Sigmoid colon (tissue), 7 donors: ENCODE measurements around the gene BTNL3. TPM values are rescaled to one million over a fixed set of nuclear protein-coding genes. Genes with fewer than 3 reads are reported as not detected.

ENCODE experiments used
- DNase-seq: peaks from one replicate; pipeline ENCODE4 v3.0.0-alpha.2; 2019
- H3K27ac ChIP-seq, 4 donors: fragments of 200-600 bp; sonication (generic); one replicate each; pipeline ENCODE4 v1.5.1; 2016 to 2019; ENCODE audit warnings: mild to moderate bottlenecking in 1 of 4
- H3K27me3 ChIP-seq, 3 donors: fragments of 200-600 bp; sonication (generic); one replicate each; pipeline ENCODE4 v1.5.1; 2019; ENCODE audit warnings: mild to moderate bottlenecking in 1 of 3
- H3K36me3 ChIP-seq, 4 donors: fragments of 200-600 bp; sonication (generic); one replicate each; pipeline ENCODE4 v1.5.1; 2016 to 2019
- H3K4me1 ChIP-seq, 4 donors: fragments of 200-600 bp; sonication (generic); one replicate each; pipeline ENCODE4 v1.5.1; 2017 to 2019
- H3K4me3 ChIP-seq, 4 donors: fragments of 200-600 bp; sonication (generic); one replicate each; pipeline ENCODE4 v1.5.1; 2017 to 2019; ENCODE audit warnings: mild to moderate bottlenecking in 2 of 4, moderate library complexity in 1 of 4
- H3K9me3 ChIP-seq, 4 donors: fragments of 200-600 bp in 3 of 4; sonication (generic) in 3 of 4; one replicate each; pipeline versions ENCODE4 v1.5.1 to v1.6.1; 2013 to 2019
- EP300 ChIP-seq, 4 donors: sonication (generic); formaldehyde crosslinking; IDR thresholded peaks; one replicate each; pipeline ENCODE4 v1.6.1; 2017; ENCODE audit warnings: antibody characterized with exemption in 4 of 4
- POLR2A ChIP-seq, 2 donors: fragments of 450-650 bp; IDR thresholded peaks; one replicate each; pipeline ENCODE4 v1.6.1; 2016; ENCODE audit warnings: antibody characterized with exemption in 2 of 2, mild to moderate bottlenecking in 2 of 2, moderate library complexity in 2 of 2
- POLR2AphosphoS5 ChIP-seq, 4 donors: sonication (generic); formaldehyde crosslinking; IDR thresholded peaks; one replicate each; pipeline ENCODE4 v1.6.1; 2017; ENCODE audit warnings: antibody characterized with exemption in 4 of 4
- WGBS, 2 donors: extraction: QIAGEN DNeasy Blood & Tissue Kit; methylation state at CpG; one replicate each; pipeline ENCODE4 v1.1.7; 2013; 5-methylcytosine and 5-hydroxymethylcytosine counted together
- intact Hi-C: fragments of 100-400 bp; cut with DNase I; formaldehyde crosslinking; loops from one replicate; pipeline ENCODE4 v1.15.1; 2023
- polyA plus RNA-seq, 3 donors: library from polyadenylated mRNA; stranded (reverse); fragments of 200-250 nt; gene quantifications; one replicate each; pipeline ENCODE4 v1.2.3, GENCODE V29; 2013
- total RNA-seq, 4 donors: library from RNA; depleted of rRNA; stranded (reverse); fragments of >200 nt; gene quantifications; one replicate each; pipeline ENCODE4 v1.1.0, GENCODE V29; 2016
- TF ChIP-seq, protein P1 (sequence below), 4 experiments: fragments of 450-650 bp in 3 of 4; fragments of 200-600 bp in 1 of 4; IDR thresholded peaks; one replicate each; pipeline ENCODE4 v1.5.1; 2016 to 2019; ENCODE audit warnings: antibody characterized with exemption in 4 of 4, mild to moderate bottlenecking in 3 of 4, moderate library complexity in 2 of 4
- donor health status: healthy with polysubstance abuse.
- donor health status: Bipolar disorder and iron deficiency.
- donor health status: healthy.

BTNL3 gene
- total and polyA plus RNA-seq, 7 donors, result 0.36 to 25.6 (median 18.1) TPM; not detected in 3

DNA sequence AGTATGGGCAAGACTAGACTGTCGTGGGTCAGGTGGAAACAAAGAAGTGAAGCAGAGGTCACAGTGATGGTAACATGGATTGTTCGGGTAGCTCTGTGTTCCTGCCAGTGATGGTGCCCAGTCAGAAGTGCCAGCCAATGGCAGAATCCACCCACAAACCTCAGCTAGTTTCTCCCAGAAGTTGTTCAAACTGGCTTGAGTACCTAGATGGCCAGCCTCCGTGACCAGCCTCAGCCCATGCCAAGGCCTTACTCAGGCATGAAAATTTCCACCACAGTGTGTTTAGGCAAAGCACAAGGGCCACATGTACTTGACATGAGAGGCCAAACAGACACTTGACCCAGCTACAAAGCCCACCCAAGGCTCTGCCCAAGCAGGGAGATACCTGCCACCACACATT is 32.0 kb downstream of the BTNL3 start:
- no peak for TF ChIP-seq POLR2AphosphoS5 (IDR thresholded peaks at IDR 0.05)
- no peak for TF ChIP-seq EP300 (IDR thresholded peaks at IDR 0.05)
- TF ChIP-seq, protein P1, sequence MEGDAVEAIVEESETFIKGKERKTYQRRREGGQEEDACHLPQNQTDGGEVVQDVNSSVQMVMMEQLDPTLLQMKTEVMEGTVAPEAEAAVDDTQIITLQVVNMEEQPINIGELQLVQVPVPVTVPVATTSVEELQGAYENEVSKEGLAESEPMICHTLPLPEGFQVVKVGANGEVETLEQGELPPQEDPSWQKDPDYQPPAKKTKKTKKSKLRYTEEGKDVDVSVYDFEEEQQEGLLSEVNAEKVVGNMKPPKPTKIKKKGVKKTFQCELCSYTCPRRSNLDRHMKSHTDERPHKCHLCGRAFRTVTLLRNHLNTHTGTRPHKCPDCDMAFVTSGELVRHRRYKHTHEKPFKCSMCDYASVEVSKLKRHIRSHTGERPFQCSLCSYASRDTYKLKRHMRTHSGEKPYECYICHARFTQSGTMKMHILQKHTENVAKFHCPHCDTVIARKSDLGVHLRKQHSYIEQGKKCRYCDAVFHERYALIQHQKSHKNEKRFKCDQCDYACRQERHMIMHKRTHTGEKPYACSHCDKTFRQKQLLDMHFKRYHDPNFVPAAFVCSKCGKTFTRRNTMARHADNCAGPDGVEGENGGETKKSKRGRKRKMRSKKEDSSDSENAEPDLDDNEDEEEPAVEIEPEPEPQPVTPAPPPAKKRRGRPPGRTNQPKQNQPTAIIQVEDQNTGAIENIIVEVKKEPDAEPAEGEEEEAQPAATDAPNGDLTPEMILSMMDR (IDR thresholded peaks at IDR 0.05), result no peak
- TF ChIP-seq POLR2A (IDR thresholded peaks at IDR 0.05), result no peak
- Histone ChIP-seq H3K27ac (no peak overlapping the region), H3K27me3 (no peaks in the 10 kb centered on the region), H3K4me1 (no peaks in the 10 kb centered on the region), H3K36me3 (no peaks in the 10 kb centered on the region), H3K4me3 (no peak overlapping the region), H3K9me3 (peaks cover 0 to 10% (median 6%) of the 10 kb centered on the region in 4 donors)
- DNase-seq, result no peak
- intact Hi-C loops, result no loop called here
- 86 to 87% methylated on average over 3 of the region's 3 CpGs for WGBS, 2 donors

DNA sequence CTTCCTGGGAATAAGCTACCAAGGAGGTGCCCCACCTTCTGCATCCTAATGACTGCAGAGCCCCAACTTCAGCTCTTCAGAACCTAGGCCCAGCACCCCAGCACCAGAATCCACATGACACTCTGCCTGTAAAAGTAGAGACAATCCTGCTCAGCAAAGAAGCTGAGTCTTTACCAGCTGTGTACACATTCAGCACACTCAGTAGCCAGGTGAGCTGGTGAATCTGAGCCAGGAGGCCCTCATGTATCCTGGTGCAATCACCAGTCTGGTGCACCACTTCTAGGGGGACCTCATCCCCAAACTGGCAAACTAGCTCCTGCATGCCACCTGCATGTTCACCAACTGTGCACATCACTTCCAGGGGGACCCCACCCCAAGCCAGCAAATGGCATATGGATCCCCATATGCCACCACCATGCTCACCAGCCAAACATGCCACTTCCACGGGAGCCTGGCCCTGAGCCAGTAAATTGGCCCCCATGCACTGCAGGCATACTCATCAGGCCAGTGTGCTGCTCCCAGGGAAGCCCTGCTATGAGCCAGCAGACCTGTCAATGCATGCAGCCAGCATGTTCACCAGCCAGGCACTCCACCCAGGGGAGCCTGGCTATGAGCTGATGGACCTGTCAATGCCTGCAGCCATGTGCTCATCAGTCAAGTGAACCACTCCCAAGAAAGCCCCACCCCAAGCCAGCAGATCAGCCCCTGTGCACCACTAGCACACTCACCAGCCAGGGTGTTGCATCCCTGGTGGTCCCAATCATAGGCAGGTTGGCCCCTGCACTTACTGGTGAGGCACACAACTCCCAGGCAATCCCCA is 35.8 kb downstream of the BTNL3 start:
- H3K4me1 ChIP-seq, result no peaks in the 10 kb centered on the region
- intact Hi-C loops, result no loop called here
- peaks cover 0 to 12% (median 6%) of the 10 kb centered on the region in 4 donors for H3K9me3 ChIP-seq
- no peaks in the 10 kb centered on the region for H3K27me3 ChIP-seq
- H3K36me3 ChIP-seq, result no peaks in the 10 kb centered on the region
- TF ChIP-seq, protein P1 (IDR thresholded peaks at IDR 0.05), result no peak
- TF ChIP-seq EP300 (IDR thresholded peaks at IDR 0.05) (no peak), POLR2A (IDR thresholded peaks at IDR 0.05) (no peak), POLR2AphosphoS5 (IDR thresholded peaks at IDR 0.05) (no peak)
- no peak for DNase-seq
- no peak overlapping the region for H3K4me3 ChIP-seq
- H3K27ac ChIP-seq, result no peak overlapping the region
- WGBS, 2 donors, result 70 to 73% methylated on average over 1 of the region's 1 CpG

DNA sequence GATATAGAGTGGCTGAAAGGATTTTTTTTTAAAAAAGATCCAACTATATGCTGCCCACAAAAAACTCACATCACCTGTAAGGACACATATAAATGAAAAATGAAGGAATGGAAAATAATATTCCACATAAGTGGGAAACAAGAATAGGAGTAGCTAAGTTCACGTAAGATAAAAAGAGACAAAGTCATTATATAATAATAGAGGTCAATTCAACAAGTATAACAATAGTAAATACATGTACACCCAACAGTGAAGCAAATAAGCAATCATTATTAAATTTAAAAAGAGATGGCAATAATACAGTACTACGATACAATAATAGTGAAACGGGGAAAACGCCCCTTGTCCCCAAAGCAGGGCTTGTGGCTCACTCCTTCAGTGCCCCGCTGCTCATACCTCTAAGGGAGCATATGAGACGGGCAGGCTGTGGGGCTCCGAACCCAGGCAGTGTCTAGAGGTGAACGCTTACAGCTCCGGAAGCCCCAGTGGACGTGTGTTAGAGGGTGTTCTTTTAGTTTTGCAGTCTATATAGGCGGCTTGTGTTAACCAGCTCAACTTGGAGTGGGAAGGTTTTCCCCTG is 38.9 kb downstream of the BTNL3 start:
- Histone ChIP-seq H3K9me3 (peaks cover 0 to 11% (median 3%) of the 10 kb centered on the region in 4 donors), H3K36me3 (no peaks in the 10 kb centered on the region), H3K4me1 (no peaks in the 10 kb centered on the region), H3K27ac (no peak overlapping the region), H3K27me3 (peaks cover 0 to 4% (median 0%) of the 10 kb centered on the region in 3 donors), H3K4me3 (no peak overlapping the region)
- intact Hi-C loops, result no loop called here
- 71 to 91% methylated on average over 11 of the region's 11 CpGs for WGBS, 2 donors
- DNase-seq, result no peak
- TF ChIP-seq POLR2A (IDR thresholded peaks at IDR 0.05), result no peak
- TF ChIP-seq, protein P1 (IDR thresholded peaks at IDR 0.05), result no peak
- TF ChIP-seq EP300 (IDR thresholded peaks at IDR 0.05), result no peak
- no peak for TF ChIP-seq POLR2AphosphoS5 (IDR thresholded peaks at IDR 0.05)

DNA sequence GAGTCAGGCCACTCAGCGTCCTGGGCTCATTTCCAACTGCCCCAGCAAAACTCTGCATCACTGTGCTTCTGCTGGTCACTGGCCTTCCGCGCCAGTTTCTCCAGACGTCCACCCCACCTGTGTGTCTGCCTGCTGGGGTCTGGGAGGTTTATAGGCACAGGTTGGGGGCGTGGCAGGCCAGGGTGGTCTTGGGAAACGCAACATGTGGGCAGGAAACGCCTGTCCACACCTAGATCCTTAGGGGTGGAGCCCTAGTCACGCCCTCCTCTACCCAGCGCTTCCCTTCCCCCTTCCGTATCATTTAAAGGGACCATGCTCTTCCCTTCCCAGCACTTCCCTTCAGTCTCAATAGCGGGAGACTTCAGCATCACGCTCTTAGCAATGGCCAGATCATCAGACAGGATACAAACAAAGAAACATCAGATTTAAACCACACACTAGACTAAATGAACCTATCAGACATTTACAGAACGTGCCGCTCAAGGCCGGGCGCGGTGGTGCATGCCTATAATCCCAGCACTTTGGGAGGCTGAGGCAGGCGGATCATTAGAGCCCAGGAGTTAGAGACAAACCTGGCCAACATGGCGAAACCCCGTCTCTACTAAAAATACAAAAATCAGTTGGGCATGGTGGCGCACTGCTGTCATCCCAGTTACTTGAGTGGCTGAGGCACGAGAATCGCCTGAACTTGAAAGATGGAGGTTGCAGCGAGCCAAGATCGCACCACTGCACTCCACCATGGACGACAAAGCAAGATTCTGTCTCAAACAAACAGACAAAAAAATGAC is 39.6 kb downstream of the BTNL3 start:
- peaks cover 0 to 10% (median 3%) of the 10 kb centered on the region in 4 donors for H3K9me3 ChIP-seq
- no peak overlapping the region for H3K27ac ChIP-seq
- H3K4me1 ChIP-seq, result no peaks in the 10 kb centered on the region
- 71 to 81% methylated on average over 26 of the region's 26 CpGs for WGBS, 2 donors
- no peak overlapping the region for H3K4me3 ChIP-seq
- no peaks in the 10 kb centered on the region for H3K36me3 ChIP-seq
- H3K27me3 ChIP-seq, result peaks cover 0 to 4% (median 0%) of the 10 kb centered on the region in 3 donors
- TF ChIP-seq POLR2AphosphoS5 (IDR thresholded peaks at IDR 0.05), result no peak
- no peak for TF ChIP-seq EP300 (IDR thresholded peaks at IDR 0.05)
- TF ChIP-seq, protein P1 (IDR thresholded peaks at IDR 0.05), result no peak
- TF ChIP-seq POLR2A (IDR thresholded peaks at IDR 0.05), result no peak
- intact Hi-C loops, result no loop called here
- DNase-seq, result no peak
